ENCODE results near the gene MSH5. TPM values are rescaled to one million over a fixed set of nuclear protein-coding genes. Genes with fewer than 3 reads are reported as not detected.
A peak's percentile ranks its signal among the peaks of the same experiment; 100 is the strongest.

The MSH5 gene
- total RNA-seq, 1 experiment from 2014 or later: 43.1 TPM

DNA sequence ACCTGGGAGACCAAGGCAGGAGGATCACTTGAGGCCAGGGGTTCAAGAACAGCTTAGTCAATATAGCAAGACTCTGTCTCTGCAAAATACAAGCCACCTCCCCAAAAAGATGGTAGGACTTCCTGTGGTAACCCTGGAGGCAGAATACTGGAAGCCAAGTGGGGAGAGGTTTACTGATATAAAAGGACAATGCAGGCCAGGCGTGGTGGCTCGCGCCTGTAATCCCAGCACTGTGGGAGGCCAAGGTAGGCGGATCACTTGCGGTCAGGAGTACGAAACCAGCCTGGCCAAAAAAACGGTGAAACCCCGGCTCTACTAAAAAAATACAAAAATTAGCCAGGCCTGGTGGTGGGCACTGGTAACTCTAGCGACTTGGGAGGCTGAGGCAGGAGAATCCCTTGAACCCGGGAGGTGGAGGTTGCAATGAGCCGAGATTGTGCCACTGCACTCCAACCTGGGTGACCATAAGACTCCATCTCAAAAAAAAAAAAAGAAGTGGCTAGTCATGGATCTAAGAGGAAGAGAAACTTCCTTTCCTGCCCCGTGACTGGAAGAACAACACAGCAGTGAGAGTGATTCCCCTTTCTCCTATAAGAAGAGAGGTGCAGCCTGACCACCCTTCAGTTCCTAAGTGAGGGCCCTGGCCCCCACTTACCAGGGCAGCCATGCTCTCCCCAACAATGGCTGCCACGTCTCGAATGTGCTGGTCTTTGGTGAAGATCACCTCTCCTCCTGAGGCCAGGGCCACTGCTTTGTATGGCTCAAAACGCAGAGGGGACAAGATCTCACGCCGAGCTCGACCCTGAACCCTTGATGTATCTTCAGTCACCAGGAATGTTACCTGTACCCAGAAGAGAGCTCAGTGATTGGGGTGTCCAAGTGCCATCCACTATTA is 28.8 kb downstream of the MSH5 start:
- Mint-ChIP-seq H3K27me3 (ENCODE audit: low read depth) (no peaks in the 10 kb centered on the region; the same call in 1 of the 2 replicates), H3K36me3 (peaks cover 2% of the 10 kb centered on the region; the same call in 1 of the 2 replicates), H3K9me3 (no peaks in the 10 kb centered on the region), H3K4me3 (no peak overlapping the region), H3K27ac (no peak overlapping the region), H3K4me1 (peaks cover 17% of the 10 kb centered on the region)
- ChIA-PET CTCF (interaction anchor here (0.8 to 2.6 kb wide), 20 partner anchors 11 to 171 kb away, joined by 3 to 66 read pairs (median 10); partner anchors contain the start of genes CLIC1, DDAH2, HSPA1B and LY6G5C), POLR2A (interaction anchor here (1.4 kb wide), 2 partner anchors 29 to 39 kb away, joined by 5 to 7 read pairs; partner anchors contain the start of genes DDAH2 and MSH5)
- ATAC-seq: no peak
- TF ChIP-seq, protein P1, sequence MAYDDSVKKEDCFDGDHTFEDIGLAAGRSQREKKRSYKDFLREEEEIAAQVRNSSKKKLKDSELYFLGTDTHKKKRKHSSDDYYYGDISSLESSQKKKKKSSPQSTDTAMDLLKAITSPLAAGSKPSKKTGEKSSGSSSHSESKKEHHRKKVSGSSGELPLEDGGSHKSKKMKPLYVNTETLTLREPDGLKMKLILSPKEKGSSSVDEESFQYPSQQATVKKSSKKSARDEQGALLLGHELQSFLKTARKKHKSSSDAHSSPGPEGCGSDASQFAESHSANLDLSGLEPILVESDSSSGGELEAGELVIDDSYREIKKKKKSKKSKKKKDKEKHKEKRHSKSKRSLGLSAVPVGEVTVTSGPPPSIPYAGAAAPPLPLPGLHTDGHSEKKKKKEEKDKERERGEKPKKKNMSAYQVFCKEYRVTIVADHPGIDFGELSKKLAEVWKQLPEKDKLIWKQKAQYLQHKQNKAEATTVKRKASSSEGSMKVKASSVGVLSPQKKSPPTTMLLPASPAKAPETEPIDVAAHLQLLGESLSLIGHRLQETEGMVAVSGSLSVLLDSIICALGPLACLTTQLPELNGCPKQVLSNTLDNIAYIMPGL (CRISPR knock-in tag; IDR thresholded peaks at IDR 0.05): no peak
- TF ChIP-seq ZNF232 (CRISPR knock-in tag; IDR thresholded peaks at IDR 0.05): no peak
- TF ChIP-seq, protein P2, sequence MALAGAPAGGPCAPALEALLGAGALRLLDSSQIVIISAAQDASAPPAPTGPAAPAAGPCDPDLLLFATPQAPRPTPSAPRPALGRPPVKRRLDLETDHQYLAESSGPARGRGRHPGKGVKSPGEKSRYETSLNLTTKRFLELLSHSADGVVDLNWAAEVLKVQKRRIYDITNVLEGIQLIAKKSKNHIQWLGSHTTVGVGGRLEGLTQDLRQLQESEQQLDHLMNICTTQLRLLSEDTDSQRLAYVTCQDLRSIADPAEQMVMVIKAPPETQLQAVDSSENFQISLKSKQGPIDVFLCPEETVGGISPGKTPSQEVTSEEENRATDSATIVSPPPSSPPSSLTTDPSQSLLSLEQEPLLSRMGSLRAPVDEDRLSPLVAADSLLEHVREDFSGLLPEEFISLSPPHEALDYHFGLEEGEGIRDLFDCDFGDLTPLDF (CRISPR knock-in tag; IDR thresholded peaks at IDR 0.05): no peak
- TF ChIP-seq ZNF416 (CRISPR knock-in tag; IDR thresholded peaks at IDR 0.05): no peak
- TF ChIP-seq ATF1 (CRISPR knock-in tag; IDR thresholded peaks at IDR 0.05): no peak
- no peak for TF ChIP-seq NFE2L1 (CRISPR knock-in tag; IDR thresholded peaks at IDR 0.05)
- no peak for TF ChIP-seq JUN (CRISPR knock-in tag; IDR thresholded peaks at IDR 0.05)
- no peak for TF ChIP-seq NR3C1 (CRISPR knock-in tag; conservative IDR thresholded peaks at IDR 0.05; ENCODE audit: low read depth)
- TF ChIP-seq, protein P3, sequence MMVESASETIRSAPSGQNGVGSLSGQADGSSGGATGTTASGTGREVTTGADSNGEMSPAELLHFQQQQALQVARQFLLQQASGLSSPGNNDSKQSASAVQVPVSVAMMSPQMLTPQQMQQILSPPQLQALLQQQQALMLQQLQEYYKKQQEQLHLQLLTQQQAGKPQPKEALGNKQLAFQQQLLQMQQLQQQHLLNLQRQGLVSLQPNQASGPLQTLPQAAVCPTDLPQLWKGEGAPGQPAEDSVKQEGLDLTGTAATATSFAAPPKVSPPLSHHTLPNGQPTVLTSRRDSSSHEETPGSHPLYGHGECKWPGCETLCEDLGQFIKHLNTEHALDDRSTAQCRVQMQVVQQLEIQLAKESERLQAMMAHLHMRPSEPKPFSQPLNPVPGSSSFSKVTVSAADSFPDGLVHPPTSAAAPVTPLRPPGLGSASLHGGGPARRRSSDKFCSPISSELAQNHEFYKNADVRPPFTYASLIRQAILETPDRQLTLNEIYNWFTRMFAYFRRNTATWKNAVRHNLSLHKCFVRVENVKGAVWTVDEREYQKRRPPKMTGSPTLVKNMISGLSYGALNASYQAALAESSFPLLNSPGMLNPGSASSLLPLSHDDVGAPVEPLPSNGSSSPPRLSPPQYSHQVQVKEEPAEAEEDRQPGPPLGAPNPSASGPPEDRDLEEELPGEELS (CRISPR knock-in tag; IDR thresholded peaks at IDR 0.05): no peak
- no peak for TF ChIP-seq SOX15 (CRISPR knock-in tag; IDR thresholded peaks at IDR 0.05)
- TF ChIP-seq ZNF219 (CRISPR knock-in tag; IDR thresholded peaks at IDR 0.05; ENCODE audit: borderline replicate concordance): no peak
- no peak for DNase-seq (ENCODE audit: low spot score)

DNA sequence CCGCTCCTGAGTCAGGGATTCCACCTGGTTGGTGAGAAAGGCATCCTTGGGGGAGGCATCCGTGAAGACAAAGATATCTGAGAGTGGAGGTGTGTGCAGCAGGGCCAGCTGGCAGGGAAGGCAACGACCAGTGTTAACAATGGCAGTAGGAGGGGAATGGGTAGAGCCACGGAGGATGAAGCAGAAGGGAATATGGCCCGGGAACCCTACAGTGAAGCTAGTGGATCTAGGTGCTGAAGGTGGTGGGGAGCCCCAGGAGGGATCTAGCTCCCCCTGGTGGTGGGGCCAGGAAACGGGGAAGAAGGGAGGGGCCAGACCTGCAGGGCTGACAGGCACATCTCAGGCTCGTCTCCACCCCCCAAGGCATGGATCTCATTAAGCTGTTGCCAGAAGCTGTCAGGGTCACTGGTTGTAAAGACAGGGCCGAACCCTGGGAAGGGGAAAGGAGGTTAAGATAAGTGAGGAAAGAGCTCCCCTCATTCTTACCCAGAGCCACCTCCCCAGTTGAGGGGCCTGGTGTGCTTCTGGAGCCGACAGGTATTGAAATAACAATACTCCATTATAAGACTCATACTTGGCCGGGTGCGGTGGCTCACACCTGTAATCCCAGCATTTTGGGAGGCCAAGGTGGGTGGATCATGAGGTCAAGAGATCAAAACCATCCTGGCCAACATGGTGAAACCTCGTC is 30.0 kb downstream of the MSH5 start:
- Mint-ChIP-seq H3K36me3 (no peaks in the 10 kb centered on the region), H3K4me3 (no peak overlapping the region), H3K27ac (no peak overlapping the region), H3K4me1 (peaks cover 14% of the 10 kb centered on the region), H3K27me3 (ENCODE audit: low read depth) (no peaks in the 10 kb centered on the region; the same call in 1 of the 2 replicates), H3K9me3 (no peaks in the 10 kb centered on the region)
- ATAC-seq: peak; percentile 66
- DNase-seq (ENCODE audit: low spot score): peak; percentile 93
- POLR2A ChIA-PET: interaction anchor here (0.6 to 1.4 kb wide), 9 partner anchors 30 to 179 kb away, joined by 3 to 7 read pairs (median 4); partner anchors contain the start of genes DDAH2, HSPA1B and MSH5
- CTCF ChIA-PET: interaction anchor here (0.5 to 2.6 kb wide), 63 partner anchors 8 to 865 kb away, joined by 3 to 66 read pairs (median 5); partner anchors contain the start of genes ABHD16A, ATP6V1G2, BAG6 and C6orf47
- TF ChIP-seq ZNF317 (CRISPR knock-in tag; IDR thresholded peaks at IDR 0.05; ENCODE audit: borderline replicate concordance, low read depth) (no peak), CREB1 (CRISPR knock-in tag; IDR thresholded peaks at IDR 0.05) (no peak), KAT7 (CRISPR knock-in tag; IDR thresholded peaks at IDR 0.05; ENCODE audit: borderline replicate concordance) (no peak), FOXK1 (CRISPR knock-in tag; IDR thresholded peaks at IDR 0.05) (no peak), NFE2L1 (CRISPR knock-in tag; IDR thresholded peaks at IDR 0.05) (no peak), SP1 (CRISPR knock-in tag; conservative IDR thresholded peaks at IDR 0.05) (peak; percentile 65), GABPB1 (CRISPR knock-in tag; IDR thresholded peaks at IDR 0.05) (peak; percentile 57; the same call in 1 of the 2 replicates), MXD4 (CRISPR knock-in tag; IDR thresholded peaks at IDR 0.05; ENCODE audit: borderline replicate concordance) (no peak), TCF7 (CRISPR knock-in tag; IDR thresholded peaks at IDR 0.05; ENCODE audit: low read depth) (no peak), ATF1 (CRISPR knock-in tag; IDR thresholded peaks at IDR 0.05) (no peak), CBFB (CRISPR knock-in tag; IDR thresholded peaks at IDR 0.05; ENCODE audit: low read depth) (no peak)
- TF ChIP-seq, protein P4, sequence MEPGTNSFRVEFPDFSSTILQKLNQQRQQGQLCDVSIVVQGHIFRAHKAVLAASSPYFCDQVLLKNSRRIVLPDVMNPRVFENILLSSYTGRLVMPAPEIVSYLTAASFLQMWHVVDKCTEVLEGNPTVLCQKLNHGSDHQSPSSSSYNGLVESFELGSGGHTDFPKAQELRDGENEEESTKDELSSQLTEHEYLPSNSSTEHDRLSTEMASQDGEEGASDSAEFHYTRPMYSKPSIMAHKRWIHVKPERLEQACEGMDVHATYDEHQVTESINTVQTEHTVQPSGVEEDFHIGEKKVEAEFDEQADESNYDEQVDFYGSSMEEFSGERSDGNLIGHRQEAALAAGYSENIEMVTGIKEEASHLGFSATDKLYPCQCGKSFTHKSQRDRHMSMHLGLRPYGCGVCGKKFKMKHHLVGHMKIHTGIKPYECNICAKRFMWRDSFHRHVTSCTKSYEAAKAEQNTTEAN (CRISPR knock-in tag; IDR thresholded peaks at IDR 0.05): peak; percentile 64; the same call in 1 of the 2 replicates
- TF ChIP-seq, protein P5, sequence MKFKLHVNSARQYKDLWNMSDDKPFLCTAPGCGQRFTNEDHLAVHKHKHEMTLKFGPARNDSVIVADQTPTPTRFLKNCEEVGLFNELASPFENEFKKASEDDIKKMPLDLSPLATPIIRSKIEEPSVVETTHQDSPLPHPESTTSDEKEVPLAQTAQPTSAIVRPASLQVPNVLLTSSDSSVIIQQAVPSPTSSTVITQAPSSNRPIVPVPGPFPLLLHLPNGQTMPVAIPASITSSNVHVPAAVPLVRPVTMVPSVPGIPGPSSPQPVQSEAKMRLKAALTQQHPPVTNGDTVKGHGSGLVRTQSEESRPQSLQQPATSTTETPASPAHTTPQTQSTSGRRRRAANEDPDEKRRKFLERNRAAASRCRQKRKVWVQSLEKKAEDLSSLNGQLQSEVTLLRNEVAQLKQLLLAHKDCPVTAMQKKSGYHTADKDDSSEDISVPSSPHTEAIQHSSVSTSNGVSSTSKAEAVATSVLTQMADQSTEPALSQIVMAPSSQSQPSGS (CRISPR knock-in tag; IDR thresholded peaks at IDR 0.05; ENCODE audit: borderline replicate concordance, low read depth): no peak
- TF ChIP-seq, protein P6, sequence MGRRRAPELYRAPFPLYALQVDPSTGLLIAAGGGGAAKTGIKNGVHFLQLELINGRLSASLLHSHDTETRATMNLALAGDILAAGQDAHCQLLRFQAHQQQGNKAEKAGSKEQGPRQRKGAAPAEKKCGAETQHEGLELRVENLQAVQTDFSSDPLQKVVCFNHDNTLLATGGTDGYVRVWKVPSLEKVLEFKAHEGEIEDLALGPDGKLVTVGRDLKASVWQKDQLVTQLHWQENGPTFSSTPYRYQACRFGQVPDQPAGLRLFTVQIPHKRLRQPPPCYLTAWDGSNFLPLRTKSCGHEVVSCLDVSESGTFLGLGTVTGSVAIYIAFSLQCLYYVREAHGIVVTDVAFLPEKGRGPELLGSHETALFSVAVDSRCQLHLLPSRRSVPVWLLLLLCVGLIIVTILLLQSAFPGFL (CRISPR knock-in tag; IDR thresholded peaks at IDR 0.05; ENCODE audit: borderline replicate concordance): no peak

Measured in WTC11 (cell line).